Vagina (tissue), 2 donors: ENCODE measurements around the gene BUB1B.

Experiments used
- POLR2A ChIP-seq, 2 donors: fragments of 450-650 bp; IDR thresholded peaks; one replicate each; pipeline ENCODE4 v1.6.1; 2017; ENCODE audit warnings: antibody characterized with exemption in 2 of 2, mild to moderate bottlenecking in 2 of 2, moderate library complexity in 2 of 2
- POLR2AphosphoS5 ChIP-seq, 2 donors: sonication (generic); formaldehyde crosslinking; IDR thresholded peaks; one replicate each; pipeline ENCODE4 v1.9.0; 2017; ENCODE audit warnings: antibody characterized with exemption in 2 of 2, mild to moderate bottlenecking in 2 of 2, low read depth in 1 of 2; ENCODE audit not compliant: insufficient read depth in 1 of 2
- TF ChIP-seq, protein P1 (sequence below), 3 experiments: fragments of 450-650 bp in 2 of 3; fragments of 200-600 bp in 1 of 3; sonication (generic) in 1 of 3; IDR thresholded peaks; one replicate each; pipeline ENCODE4 v1.5.1; 2017 to 2019; ENCODE audit warnings: antibody characterized with exemption in 3 of 3, mild to moderate bottlenecking in 2 of 3, moderate library complexity in 2 of 3

GRCh38 chr15:40130118-40130517 lies 30.8 kb upstream of the BUB1B start:
- TF ChIP-seq, protein P1, sequence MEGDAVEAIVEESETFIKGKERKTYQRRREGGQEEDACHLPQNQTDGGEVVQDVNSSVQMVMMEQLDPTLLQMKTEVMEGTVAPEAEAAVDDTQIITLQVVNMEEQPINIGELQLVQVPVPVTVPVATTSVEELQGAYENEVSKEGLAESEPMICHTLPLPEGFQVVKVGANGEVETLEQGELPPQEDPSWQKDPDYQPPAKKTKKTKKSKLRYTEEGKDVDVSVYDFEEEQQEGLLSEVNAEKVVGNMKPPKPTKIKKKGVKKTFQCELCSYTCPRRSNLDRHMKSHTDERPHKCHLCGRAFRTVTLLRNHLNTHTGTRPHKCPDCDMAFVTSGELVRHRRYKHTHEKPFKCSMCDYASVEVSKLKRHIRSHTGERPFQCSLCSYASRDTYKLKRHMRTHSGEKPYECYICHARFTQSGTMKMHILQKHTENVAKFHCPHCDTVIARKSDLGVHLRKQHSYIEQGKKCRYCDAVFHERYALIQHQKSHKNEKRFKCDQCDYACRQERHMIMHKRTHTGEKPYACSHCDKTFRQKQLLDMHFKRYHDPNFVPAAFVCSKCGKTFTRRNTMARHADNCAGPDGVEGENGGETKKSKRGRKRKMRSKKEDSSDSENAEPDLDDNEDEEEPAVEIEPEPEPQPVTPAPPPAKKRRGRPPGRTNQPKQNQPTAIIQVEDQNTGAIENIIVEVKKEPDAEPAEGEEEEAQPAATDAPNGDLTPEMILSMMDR (IDR thresholded peaks at IDR 0.05), result no peak
- TF ChIP-seq POLR2A (IDR thresholded peaks at IDR 0.05) (no peak), POLR2AphosphoS5 (IDR thresholded peaks at IDR 0.05; ENCODE audit: insufficient read depth in 1 of 2, low read depth in 1 of 2) (no peak)
